Activated CD8-positive, alpha-beta memory T cell treated with anti-CD3 and anti-CD28 coated beads, Interleukin-2, amount 50 U/mL, for 1 hour (primary cell): ENCODE measurements around the gene ACSM4.
"Not testable (repeated sequence)": the region's sequence is repeated elsewhere in the genome, so short reads cannot be mapped to it uniquely, and the experiment has no call there.

Experiments
- DNase-seq: peaks from one replicate; pipeline ENCODE4 v3.0.0-alpha.2; 2020; ENCODE audit errors: extremely low read depth

Gene ACSM4

GRCh38 chr12:7337790-7338189 lies 33.9 kb downstream of the ACSM4 start:
- DNase-seq = not testable (repeated sequence)

- DNase-seq = no peak
Observed at GRCh38 chr12:7339675-7340074, 35.8 kb downstream of the ACSM4 start.

GRCh38 chr12:7344833-7345606 lies 41.1 kb downstream of the ACSM4 start:
- no peak for DNase-seq

GRCh38 chr12:7346551-7347225 lies 42.8 kb downstream of the ACSM4 start:
- DNase-seq = no peak

GRCh38 chr12:7349418-7349817 lies 45.5 kb downstream of the ACSM4 start:
- DNase-seq = no peak

GRCh38 chr12:7351177-7351576 lies 47.3 kb downstream of the ACSM4 start:
- DNase-seq = no peak

GRCh38 chr12:7352661-7353060 lies 48.8 kb downstream of the ACSM4 start:
- DNase-seq = no peak

GRCh38 chr12:7354529-7354928 lies 50.7 kb downstream of the ACSM4 start:
- DNase-seq = no peak

- DNase-seq = no peak
Observed at GRCh38 chr12:7361265-7361664, 57.4 kb downstream of the ACSM4 start.

GRCh38 chr12:7362734-7363133 lies 58.9 kb downstream of the ACSM4 start:
- DNase-seq = no peak

GRCh38 chr12:7369274-7369729 lies 65.4 kb downstream of the ACSM4 start:
- no peak for DNase-seq

GRCh38 chr12:7373226-7373625 lies 69.4 kb downstream of the ACSM4 start:
- DNase-seq = no peak

GRCh38 chr12:7374423-7375144 lies 70.7 kb downstream of the ACSM4 start:
- DNase-seq = no peak

- DNase-seq = no peak
Observed at GRCh38 chr12:7375145-7375543, 71.3 kb downstream of the ACSM4 start.

- DNase-seq = no peak
Observed at GRCh38 chr12:7376196-7376595, 72.3 kb downstream of the ACSM4 start.
